Memory B cell (primary cell): Measurements from ENCODE around the gene TSHZ2.

Source experiments
- ATAC-seq: fragments of 150-1000 bp; cut with Tn5 transposase; 2 replicates; pipeline ENCODE4 v1.10.0; 2021; ENCODE audit warnings: low read depth, mild to moderate bottlenecking, moderate library complexity
- DNase-seq, 2 donors: peaks; one replicate each; pipeline ENCODE4 v3.0.0; 2022; ENCODE audit warnings: low spot score in 2 of 2
- H3K27ac Mint-ChIP-seq: one replicate; pipeline ENCODE4 v1.8.0; 2022; ENCODE audit warnings: mild to moderate bottlenecking, moderate library complexity, mixed read lengths
- H3K27me3 Mint-ChIP-seq: one replicate; pipeline ENCODE4 v1.8.0; 2022; ENCODE audit warnings: mixed read lengths
- H3K36me3 Mint-ChIP-seq: one replicate; pipeline ENCODE4 v1.8.0; 2022; ENCODE audit warnings: mild to moderate bottlenecking, mixed read lengths
- H3K4me1 Mint-ChIP-seq: one replicate; pipeline ENCODE4 v1.8.0; 2022; ENCODE audit warnings: mixed read lengths
- H3K4me3 Mint-ChIP-seq: one replicate; pipeline ENCODE4 v1.8.0; 2022; ENCODE audit warnings: mild to moderate bottlenecking, moderate library complexity, mixed read lengths
- H3K9me3 Mint-ChIP-seq: one replicate; pipeline ENCODE4 v1.8.0; 2022; ENCODE audit warnings: mixed read lengths

Gene TSHZ2

DNA sequence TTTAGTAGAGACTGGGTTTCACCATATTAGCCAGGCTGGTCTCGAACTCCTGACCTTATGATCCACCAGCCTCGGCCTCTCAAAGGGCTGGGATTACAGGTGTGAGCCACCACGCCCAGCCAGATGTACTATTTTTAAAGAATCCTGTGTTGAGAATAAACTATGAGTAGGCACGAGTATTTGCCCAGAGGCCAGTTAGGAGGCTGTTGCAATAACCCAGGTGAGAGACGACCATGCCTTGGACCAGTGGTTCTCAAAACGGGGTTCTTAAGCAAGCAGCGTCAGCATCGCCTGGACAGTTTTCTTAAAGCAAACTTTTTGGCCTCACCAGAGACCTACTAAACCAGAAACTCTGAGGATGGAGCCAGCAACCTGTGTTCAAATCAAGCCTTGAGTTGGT lies 362.7 kb downstream of the TSHZ2 start:
- no peak for DNase-seq
- Mint-ChIP-seq H3K4me1 (no peaks in the 10 kb centered on the region), H3K27me3 (peaks cover 9% of the 10 kb centered on the region), H3K36me3 (peaks cover 2% of the 10 kb centered on the region), H3K9me3 (no peaks in the 10 kb centered on the region), H3K4me3 (no peak overlapping the region), H3K27ac (no peak overlapping the region)
- ATAC-seq, result no peak

DNA sequence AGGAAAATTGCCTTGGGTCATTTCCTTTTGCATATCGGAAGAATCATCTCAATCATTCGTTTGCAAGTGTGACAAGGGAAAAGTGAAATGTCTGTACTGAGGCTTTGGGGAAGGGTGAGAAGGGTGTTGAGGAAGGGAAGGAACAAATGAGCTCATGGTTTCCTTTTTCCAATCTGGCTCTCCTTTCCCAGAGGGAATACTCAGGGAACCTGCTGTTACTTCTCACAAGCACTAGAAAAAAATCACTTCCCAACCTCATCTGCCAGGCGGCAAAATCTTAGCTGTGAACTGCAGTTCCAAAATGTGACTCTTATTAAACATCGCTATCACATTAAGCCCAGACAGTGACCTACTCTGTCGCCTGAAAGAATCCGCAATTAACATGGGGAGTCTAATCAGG lies 363.4 kb downstream of the TSHZ2 start:
- Mint-ChIP-seq H3K27me3 (peaks cover 9% of the 10 kb centered on the region), H3K27ac (no peak overlapping the region), H3K4me3 (no peak overlapping the region), H3K4me1 (no peaks in the 10 kb centered on the region), H3K9me3 (no peaks in the 10 kb centered on the region), H3K36me3 (peaks cover 2% of the 10 kb centered on the region)
- DNase-seq (no peak), ATAC-seq (no peak)

DNA sequence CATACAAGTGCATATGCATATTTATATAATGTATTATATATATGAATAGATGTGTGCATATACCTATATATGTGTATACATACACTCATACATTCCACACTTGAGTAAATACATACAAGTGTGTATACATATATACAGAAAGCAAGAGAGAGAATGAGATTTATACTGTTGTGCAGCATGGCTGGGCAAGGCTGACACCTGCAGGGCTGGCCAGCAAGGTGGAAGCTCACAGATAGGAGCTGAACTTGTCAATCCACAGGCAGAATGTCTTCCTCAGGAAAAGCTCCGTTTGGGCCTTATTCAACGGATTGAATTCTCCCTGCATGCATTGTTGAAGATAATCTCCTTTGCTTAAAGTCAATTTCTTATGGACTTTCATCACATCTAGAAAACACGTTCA lies 364.7 kb downstream of the TSHZ2 start:
- no peaks in the 10 kb centered on the region for H3K36me3 Mint-ChIP-seq
- no peak overlapping the region for H3K4me3 Mint-ChIP-seq
- no peak overlapping the region for H3K27ac Mint-ChIP-seq
- DNase-seq (no peak), ATAC-seq (no peak)
- H3K4me1 Mint-ChIP-seq, result no peaks in the 10 kb centered on the region
- peaks cover 2% of the 10 kb centered on the region for H3K27me3 Mint-ChIP-seq
- no peaks in the 10 kb centered on the region for H3K9me3 Mint-ChIP-seq

DNA sequence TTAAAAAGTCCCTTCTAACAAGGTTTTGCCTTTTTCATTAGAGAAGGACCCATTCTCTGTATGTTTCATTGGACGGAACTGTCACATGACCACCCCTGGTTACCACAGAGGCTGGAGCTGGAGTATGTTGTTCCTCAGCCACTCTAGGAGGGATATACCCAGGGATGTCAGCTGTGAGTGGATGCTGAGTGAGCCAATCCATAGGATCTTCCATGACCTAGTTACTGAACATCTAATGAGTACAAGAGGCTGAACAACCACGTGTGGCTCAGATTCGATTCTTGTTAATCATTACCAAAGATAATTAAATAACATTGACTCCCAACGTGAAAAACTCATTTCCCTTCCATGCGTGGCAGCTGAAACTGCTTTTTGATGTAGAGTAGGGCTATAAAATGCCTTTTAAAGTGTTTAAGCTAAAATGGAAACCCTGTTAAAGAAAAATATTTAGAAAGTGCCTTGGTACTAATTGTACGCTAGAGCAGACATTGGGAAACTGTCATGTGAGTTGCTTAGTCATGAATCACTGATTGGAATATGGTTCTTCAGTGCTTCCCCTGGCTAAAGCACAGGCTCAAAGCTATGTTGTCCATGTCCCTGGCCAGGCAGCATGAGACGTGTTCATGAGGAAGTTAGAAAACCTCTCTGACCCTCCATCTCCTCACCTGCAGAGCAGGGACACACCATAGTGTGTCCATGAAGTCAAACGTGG lies 365.4 kb downstream of the TSHZ2 start:
- Mint-ChIP-seq H3K36me3 (no peaks in the 10 kb centered on the region), H3K27ac (no peak overlapping the region), H3K4me1 (no peaks in the 10 kb centered on the region), H3K27me3 (no peaks in the 10 kb centered on the region), H3K9me3 (no peaks in the 10 kb centered on the region), H3K4me3 (no peak overlapping the region)
- no peak for DNase-seq
- no peak for ATAC-seq

DNA sequence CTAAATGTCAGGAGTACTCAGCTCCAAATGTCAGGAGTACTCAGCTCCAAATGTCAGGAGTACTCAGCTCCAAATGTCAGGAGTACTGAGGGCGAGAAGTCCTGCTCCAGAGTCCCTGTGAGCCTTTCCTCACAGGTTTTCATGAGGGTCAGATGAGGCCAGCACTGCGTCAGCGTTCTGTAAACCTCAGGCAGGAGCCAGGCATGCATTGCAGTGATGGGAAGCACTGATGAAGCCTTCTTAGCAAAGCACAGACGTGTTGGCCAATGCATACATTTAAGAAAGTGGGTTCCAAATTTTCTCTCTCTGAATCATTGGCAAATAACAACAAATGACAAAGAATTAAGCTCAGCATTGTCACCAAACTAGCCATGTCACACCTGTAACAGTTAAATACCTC lies 366.6 kb downstream of the TSHZ2 start:
- Mint-ChIP-seq H3K36me3 (no peaks in the 10 kb centered on the region), H3K9me3 (no peaks in the 10 kb centered on the region), H3K4me3 (no peak overlapping the region), H3K27me3 (no peaks in the 10 kb centered on the region), H3K27ac (no peak overlapping the region), H3K4me1 (no peaks in the 10 kb centered on the region)
- ATAC-seq (no peak), DNase-seq (no peak)

DNA sequence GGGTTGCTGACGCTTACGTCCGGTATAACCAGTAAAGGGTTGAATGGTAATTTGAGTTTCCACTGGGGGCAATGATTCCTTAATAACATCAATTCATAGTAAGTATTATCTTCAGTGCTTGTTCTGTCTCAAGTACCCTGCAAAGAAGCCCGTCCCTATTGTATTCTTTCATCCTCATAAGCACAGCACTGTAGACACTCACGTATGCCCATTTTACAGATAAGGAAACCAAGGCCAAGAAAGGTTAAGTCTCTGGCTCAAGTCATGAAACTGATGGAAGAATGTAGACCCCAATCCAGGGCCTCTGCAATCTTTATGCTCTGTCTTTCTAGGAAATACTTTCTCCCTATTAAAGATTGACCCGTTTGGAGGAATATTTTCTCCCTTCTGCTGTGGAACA lies 370.3 kb downstream of the TSHZ2 start:
- Mint-ChIP-seq H3K9me3 (no peaks in the 10 kb centered on the region), H3K27me3 (peaks cover 9% of the 10 kb centered on the region), H3K4me3 (no peak overlapping the region), H3K27ac (no peak overlapping the region), H3K4me1 (no peaks in the 10 kb centered on the region), H3K36me3 (no peaks in the 10 kb centered on the region)
- DNase-seq (no peak), ATAC-seq (no peak)

DNA sequence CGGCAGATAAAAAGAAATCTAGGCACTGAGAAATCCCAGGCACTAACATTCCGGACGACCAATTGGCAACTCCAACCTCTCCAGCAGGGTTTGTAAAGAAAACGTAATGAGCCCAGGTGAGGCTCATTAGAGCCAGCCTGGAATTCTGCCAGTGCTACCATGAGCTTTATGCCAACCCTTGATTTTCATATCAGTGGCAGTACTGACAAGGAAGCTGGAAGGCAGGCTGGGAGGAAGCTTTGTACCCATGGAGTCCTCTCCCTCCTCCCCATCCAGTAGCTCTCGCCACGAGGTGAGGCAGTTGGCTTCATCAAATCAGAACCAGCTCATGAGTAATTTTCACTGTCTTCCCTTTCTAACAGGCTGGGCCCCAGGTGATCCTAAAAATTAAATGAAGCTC lies 371.3 kb downstream of the TSHZ2 start:
- Mint-ChIP-seq H3K36me3 (no peaks in the 10 kb centered on the region), H3K27me3 (peaks cover 9% of the 10 kb centered on the region), H3K4me1 (no peaks in the 10 kb centered on the region), H3K4me3 (no peak overlapping the region), H3K27ac (no peak overlapping the region), H3K9me3 (no peaks in the 10 kb centered on the region)
- DNase-seq (no peak), ATAC-seq (no peak)

DNA sequence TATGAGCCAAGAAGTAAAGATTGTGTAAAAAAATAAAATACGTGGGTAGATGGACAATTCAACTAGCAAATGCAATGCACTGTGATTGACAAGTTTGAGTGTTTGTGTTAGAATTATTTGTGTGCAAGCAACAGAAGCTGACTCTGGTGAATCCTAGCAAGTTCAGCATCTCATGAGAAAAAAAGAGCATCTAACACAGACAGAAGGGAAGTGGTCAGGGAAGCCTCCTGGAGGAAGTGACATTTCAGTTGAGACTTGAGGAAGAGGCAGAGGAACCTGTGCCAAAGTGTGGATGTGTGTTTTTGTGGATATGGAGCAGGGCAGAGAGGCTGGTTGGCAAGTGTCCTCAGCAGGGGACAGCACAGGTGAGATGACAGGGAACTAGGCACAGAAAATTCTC lies 372.7 kb downstream of the TSHZ2 start:
- ATAC-seq, result no peak
- DNase-seq, result no peak
- H3K4me3 Mint-ChIP-seq, result no peak overlapping the region
- H3K36me3 Mint-ChIP-seq, result no peaks in the 10 kb centered on the region
- no peak overlapping the region for H3K27ac Mint-ChIP-seq
- H3K9me3 Mint-ChIP-seq, result peaks cover under 1% of the 10 kb centered on the region
- H3K27me3 Mint-ChIP-seq, result peaks cover 9% of the 10 kb centered on the region
- H3K4me1 Mint-ChIP-seq, result no peaks in the 10 kb centered on the region

DNA sequence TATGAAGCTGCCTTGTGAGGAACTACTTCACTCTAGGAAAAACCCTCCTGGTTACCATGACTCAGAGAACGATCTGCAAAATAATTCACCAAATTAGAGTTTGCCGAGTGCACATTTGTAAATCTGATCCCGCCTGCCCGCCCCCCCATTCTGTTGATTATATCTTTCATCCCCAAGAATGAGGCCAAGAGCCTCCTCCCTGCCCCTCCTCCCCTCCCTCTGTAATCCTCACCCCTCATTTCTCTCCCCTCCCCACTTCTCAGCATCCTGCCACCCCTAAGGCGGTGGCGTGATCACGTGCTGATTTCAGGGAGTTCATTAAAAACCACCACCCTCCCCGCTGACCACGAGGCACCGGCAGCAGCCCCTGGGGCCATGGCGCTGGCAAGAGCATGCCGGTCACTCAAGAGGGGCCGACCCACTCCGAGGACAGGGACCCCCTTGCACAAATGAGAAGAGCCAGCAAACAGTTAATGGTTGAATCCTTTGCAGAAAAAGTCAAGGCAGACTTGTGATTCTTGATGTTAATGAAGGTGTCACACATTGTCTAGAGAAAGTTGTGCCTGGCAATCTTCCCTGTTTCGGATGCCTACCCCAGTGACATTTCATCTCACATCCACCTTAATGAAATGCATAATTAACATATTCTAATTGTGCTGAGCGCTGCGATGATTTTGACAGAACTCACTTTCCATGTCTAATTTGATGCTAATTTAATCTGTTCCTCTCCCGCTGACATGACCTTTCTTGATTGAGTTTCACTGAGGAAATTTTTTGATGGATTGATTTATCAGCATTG lies 373.6 kb downstream of the TSHZ2 start:
- peaks cover 9% of the 10 kb centered on the region for H3K27me3 Mint-ChIP-seq

DNA sequence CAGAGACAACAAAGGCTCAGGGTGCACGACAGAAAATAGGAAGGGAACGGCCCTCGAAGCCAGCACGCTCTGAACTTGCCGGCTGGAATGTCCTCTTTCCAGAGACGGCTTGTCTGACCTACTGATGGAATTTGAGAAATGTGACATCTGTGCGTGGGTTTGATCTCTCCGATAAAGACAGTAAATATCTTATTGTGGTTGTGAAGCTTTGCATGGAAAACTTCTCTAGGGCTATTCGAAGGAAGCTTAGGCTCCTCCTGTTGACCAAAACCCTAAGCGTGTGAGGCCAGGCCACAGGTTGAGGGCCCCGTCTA lies 374.1 kb downstream of the TSHZ2 start:
- no peaks in the 10 kb centered on the region for H3K4me1 Mint-ChIP-seq
- no peak overlapping the region for H3K27ac Mint-ChIP-seq
- H3K36me3 Mint-ChIP-seq, result no peaks in the 10 kb centered on the region
- H3K9me3 Mint-ChIP-seq, result peaks cover 3% of the 10 kb centered on the region
- no peak for DNase-seq
- H3K4me3 Mint-ChIP-seq, result no peak overlapping the region
- ATAC-seq, result no peak
- H3K27me3 Mint-ChIP-seq, result peaks cover 9% of the 10 kb centered on the region

More for the DNA sequence above, 373.6 kb downstream of the TSHZ2 start:
- no peaks in the 10 kb centered on the region for H3K4me1 Mint-ChIP-seq
- peaks cover 3% of the 10 kb centered on the region for H3K9me3 Mint-ChIP-seq
- DNase-seq (no peak), ATAC-seq (no peak)
- H3K36me3 Mint-ChIP-seq, result no peaks in the 10 kb centered on the region
- no peak overlapping the region for H3K27ac Mint-ChIP-seq
- H3K4me3 Mint-ChIP-seq, result no peak overlapping the region

DNA sequence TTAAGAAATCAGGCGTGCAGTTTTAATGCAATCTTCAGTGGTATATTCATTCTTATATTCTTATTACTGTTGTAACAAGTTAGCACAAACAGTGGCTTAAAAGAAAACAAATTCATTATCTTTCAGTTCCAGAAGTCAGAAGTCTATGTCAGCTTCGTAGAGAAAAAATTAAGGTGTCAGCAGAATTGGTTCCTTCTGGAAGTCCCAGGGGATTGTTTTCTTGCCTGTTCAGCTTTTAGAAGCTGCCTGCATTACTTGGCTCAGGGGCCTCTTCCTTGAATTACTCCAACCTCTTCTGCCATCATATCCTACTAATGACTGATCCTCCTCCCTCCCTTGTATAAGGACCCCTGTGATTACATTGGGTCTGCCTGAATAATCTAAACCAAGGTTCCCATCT lies 377.6 kb downstream of the TSHZ2 start:
- ATAC-seq (no peak), DNase-seq (no peak)
- Mint-ChIP-seq H3K27me3 (peaks cover 13% of the 10 kb centered on the region), H3K36me3 (peaks cover 1% of the 10 kb centered on the region), H3K4me1 (no peaks in the 10 kb centered on the region), H3K27ac (no peak overlapping the region), H3K4me3 (no peak overlapping the region), H3K9me3 (peaks cover 3% of the 10 kb centered on the region)

DNA sequence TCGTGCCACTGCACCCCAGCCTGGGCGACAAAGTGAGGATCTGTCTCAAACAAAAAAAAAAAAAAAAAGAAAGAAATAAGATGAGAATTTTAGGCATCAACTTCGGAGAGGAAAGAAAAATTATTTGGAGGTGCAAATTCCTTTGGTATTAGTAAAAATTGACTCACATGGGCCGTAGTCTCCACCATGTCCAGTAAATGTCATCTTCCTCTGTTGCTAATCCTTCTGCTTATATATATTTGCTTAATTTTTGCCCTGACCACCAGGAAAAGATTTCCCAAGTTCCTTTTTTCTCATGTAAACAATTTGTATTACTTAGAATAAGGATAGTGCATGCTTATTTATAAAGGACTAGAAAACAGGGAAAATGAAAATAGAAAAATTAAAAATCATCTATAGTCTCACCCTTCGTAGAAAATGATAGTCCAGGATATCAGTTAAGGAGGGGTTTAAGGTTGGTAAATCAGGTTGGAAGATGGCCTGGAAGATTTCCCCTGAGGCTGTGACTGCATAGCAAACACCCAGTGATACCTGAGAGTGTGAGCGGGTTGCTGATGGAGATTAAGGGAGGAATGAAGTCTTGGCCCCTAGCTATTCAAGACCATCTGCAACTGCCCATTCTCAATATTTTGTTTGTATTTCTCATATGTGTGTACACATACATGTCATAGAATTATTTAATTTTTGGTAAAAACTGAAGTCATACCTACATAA lies 380.7 kb downstream of the TSHZ2 start:
- DNase-seq (no peak), ATAC-seq (no peak)
- Mint-ChIP-seq H3K4me1 (no peaks in the 10 kb centered on the region), H3K36me3 (peaks cover 4% of the 10 kb centered on the region), H3K4me3 (no peak overlapping the region), H3K27ac (no peak overlapping the region), H3K27me3 (peaks cover 4% of the 10 kb centered on the region), H3K9me3 (peaks cover 9% of the 10 kb centered on the region)

DNA sequence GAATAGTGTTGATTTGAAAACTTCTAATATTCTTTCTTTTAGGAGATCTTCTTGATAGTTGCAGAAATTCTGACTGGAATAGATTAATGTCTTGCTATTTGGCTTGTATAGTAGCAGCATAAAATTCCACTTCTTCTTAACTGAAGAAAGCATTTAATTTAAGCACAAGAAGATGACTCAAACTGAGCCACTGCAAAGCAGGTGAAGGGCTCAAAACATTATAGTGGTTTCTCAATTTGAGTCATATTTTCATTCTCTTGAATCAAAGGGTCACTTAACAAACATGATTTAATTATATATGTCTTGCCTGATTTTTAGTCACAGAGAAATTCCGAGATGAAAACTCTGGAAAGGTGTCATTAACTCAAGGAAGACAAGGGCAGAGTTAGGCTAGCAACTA lies 382.2 kb downstream of the TSHZ2 start:
- no peak overlapping the region for H3K4me3 Mint-ChIP-seq
- peaks cover 9% of the 10 kb centered on the region for H3K9me3 Mint-ChIP-seq
- H3K27me3 Mint-ChIP-seq, result peaks cover 4% of the 10 kb centered on the region
- H3K36me3 Mint-ChIP-seq, result peaks cover 4% of the 10 kb centered on the region
- no peak for ATAC-seq
- no peaks in the 10 kb centered on the region for H3K4me1 Mint-ChIP-seq
- no peak overlapping the region for H3K27ac Mint-ChIP-seq
- no peak for DNase-seq

DNA sequence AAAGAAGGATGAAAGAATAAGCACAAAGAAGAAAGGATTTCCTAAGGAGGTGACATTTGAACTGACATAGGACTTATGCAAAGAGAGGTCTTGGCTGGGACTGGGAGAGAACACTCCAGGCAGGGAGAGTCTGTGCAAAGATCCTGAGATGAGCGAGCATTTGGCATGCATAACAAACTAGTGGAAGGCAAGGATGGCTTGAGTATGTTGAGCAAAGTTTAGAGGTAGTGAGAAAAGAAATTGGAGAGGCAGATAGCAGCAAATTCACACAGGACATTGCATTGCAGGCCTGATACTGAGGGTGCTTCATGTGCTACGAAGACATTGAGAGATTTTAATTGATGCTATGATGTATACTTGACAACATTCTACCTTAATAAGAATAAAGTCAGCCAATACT lies 383.6 kb downstream of the TSHZ2 start:
- no peak overlapping the region for H3K27ac Mint-ChIP-seq
- no peak overlapping the region for H3K4me3 Mint-ChIP-seq
- peaks cover 6% of the 10 kb centered on the region for H3K9me3 Mint-ChIP-seq
- peaks cover 4% of the 10 kb centered on the region for H3K27me3 Mint-ChIP-seq
- H3K4me1 Mint-ChIP-seq, result no peaks in the 10 kb centered on the region
- peaks cover 4% of the 10 kb centered on the region for H3K36me3 Mint-ChIP-seq
- ATAC-seq (no peak), DNase-seq (no peak)
